SK-N-SH (cell line): ENCODE results near the gene CFAP58.

Experiments used
- EP300 ChIP-seq, 2 experiments: IDR thresholded peaks; 2 replicates each; pipeline versions ENCODE4 v1.4.0 to v1.6.1; 2012; ENCODE audit warnings: borderline replicate concordance in 1 of 2, low read depth in 1 of 2, low read length in 1 of 2
- MEF2A ChIP-seq: IDR thresholded peaks from 2 replicates; pipeline ENCODE4 v1.4.0; 2012; ENCODE audit warnings: low read depth, borderline replicate concordance
- SMC3 ChIP-seq: IDR thresholded peaks from 2 replicates; pipeline ENCODE4 v1.6.1; 2012; ENCODE audit warnings: low read depth, low read length, improper control_type of control experiment
- TAF1 ChIP-seq: IDR thresholded peaks from 2 replicates; pipeline ENCODE4 v1.6.1; 2012; ENCODE audit warnings: low read depth, mild to moderate bottlenecking, low read length, moderate library complexity, borderline replicate concordance
- TF ChIP-seq, protein P1 (sequence below): fragments of 200-600 bp; sonication (generic); IDR thresholded peaks from 2 replicates; pipeline ENCODE4 v1.6.1; 2017; ENCODE audit warnings: antibody characterized with exemption, mild to moderate bottlenecking, moderate library complexity
- TF ChIP-seq, protein P2 (sequence below): fragments of 150-350 bp; IDR thresholded peaks from 2 replicates; pipeline ENCODE4 v1.6.1; 2017; ENCODE audit warnings: antibody characterized with exemption, low read length, low read depth, borderline replicate concordance

GRCh38 chr10:104387130-104387888 is 33.7 kb downstream of the CFAP58 start:
- no peak for TF ChIP-seq EP300 (IDR thresholded peaks at IDR 0.05; ENCODE audit: borderline replicate concordance in 1 of 2, low read depth in 1 of 2, low read length in 1 of 2)
- TF ChIP-seq, protein P1, sequence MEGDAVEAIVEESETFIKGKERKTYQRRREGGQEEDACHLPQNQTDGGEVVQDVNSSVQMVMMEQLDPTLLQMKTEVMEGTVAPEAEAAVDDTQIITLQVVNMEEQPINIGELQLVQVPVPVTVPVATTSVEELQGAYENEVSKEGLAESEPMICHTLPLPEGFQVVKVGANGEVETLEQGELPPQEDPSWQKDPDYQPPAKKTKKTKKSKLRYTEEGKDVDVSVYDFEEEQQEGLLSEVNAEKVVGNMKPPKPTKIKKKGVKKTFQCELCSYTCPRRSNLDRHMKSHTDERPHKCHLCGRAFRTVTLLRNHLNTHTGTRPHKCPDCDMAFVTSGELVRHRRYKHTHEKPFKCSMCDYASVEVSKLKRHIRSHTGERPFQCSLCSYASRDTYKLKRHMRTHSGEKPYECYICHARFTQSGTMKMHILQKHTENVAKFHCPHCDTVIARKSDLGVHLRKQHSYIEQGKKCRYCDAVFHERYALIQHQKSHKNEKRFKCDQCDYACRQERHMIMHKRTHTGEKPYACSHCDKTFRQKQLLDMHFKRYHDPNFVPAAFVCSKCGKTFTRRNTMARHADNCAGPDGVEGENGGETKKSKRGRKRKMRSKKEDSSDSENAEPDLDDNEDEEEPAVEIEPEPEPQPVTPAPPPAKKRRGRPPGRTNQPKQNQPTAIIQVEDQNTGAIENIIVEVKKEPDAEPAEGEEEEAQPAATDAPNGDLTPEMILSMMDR = no peak
- no peak for TF ChIP-seq MEF2A
- no peak for TF ChIP-seq SMC3
- TF ChIP-seq, protein P2, sequence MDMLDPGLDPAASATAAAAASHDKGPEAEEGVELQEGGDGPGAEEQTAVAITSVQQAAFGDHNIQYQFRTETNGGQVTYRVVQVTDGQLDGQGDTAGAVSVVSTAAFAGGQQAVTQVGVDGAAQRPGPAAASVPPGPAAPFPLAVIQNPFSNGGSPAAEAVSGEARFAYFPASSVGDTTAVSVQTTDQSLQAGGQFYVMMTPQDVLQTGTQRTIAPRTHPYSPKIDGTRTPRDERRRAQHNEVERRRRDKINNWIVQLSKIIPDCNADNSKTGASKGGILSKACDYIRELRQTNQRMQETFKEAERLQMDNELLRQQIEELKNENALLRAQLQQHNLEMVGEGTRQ = no peak
- no peak for TF ChIP-seq TAF1
